Panc1 (cell line): Measurements from ENCODE around the gene SAT1. TPM values are rescaled to one million over a fixed set of nuclear protein-coding genes. Genes with fewer than 3 reads are reported as not detected.
A peak's percentile ranks its signal among the peaks of the same experiment; 100 is the strongest.

Source experiments
- ATAC-seq: fragments of 200-7000 bp; cut with Tn5 transposase; 2 replicates; pipeline ENCODE4 v1.9.1; 2020; ENCODE audit warnings: mild to moderate bottlenecking, moderate library complexity
- BruUV-seq: library from RNA; stranded (reverse); fragments of 400-500 nt; replicated peaks from 2 replicates; lab custom pipeline; 2021; lab: Mats Ljungman, UMichigan
- CTCF ChIA-PET: fragments of 300-600 bp; sonication (Branson Sonifier 250); formaldehyde crosslinking; loops from one replicate; lab custom pipeline; 2022; ENCODE audit warnings: antibody characterized with exemption; lab: Charles Lee
- POLR2A ChIA-PET: fragments of 300-600 bp; sonication (Branson Sonifier 250); formaldehyde crosslinking; loops from one replicate; lab custom pipeline; 2022; ENCODE audit warnings: antibody characterized with exemption; lab: Charles Lee
- DNase-seq: peaks from one replicate; pipeline ENCODE4 v3.0.0-alpha.2; 2010; ENCODE audit warnings: low read depth, low spot score
- H3K27ac ChIP-seq: 2 replicates; pipeline ENCODE4 v1.5.1; 2011; ENCODE audit warnings: mild to moderate bottlenecking, low read length, inconsistent platforms
- H3K27me3 ChIP-seq: fragments of 200-500 bp; sonication (Bioruptor generic); 2 replicates; pipeline ENCODE4 v1.6.0; 2014; ENCODE audit warnings: low read length, inconsistent platforms; ENCODE audit not compliant: control insufficient read depth, insufficient read depth
- H3K36me3 ChIP-seq: fragments of 200-500 bp; sonication (Bioruptor generic); 2 replicates; pipeline ENCODE4 v1.5.1; 2014; ENCODE audit warnings: inconsistent platforms, mild to moderate bottlenecking, low read length, moderate library complexity; ENCODE audit not compliant: control insufficient read depth, insufficient read depth
- H3K4me1 ChIP-seq: 2 replicates; pipeline ENCODE4 v1.5.1; 2011; ENCODE audit warnings: inconsistent platforms, mild to moderate bottlenecking, low read length, moderate library complexity; ENCODE audit not compliant: control insufficient read depth, insufficient read depth
- H3K4me3 ChIP-seq, 2 experiments: 2 replicates each; pipeline ENCODE4 v1.5.1; 2011 to 2012; ENCODE audit warnings: low read depth in 2 of 2, low read length in 2 of 2, mild to moderate bottlenecking in 2 of 2, inconsistent platforms in 1 of 2, moderate library complexity in 1 of 2
- H3K9me3 ChIP-seq: fragments of 200-500 bp; sonication (Bioruptor generic); 2 replicates; pipeline ENCODE4 v1.5.1; 2014; ENCODE audit warnings: low read depth, mild to moderate bottlenecking, inconsistent platforms, low read length, moderate library complexity; ENCODE audit not compliant: control insufficient read depth, insufficient read depth
- CTCF ChIP-seq: fragments of 450-650 bp; IDR thresholded peaks from 2 replicates; pipeline ENCODE4 v1.5.1; 2017; ENCODE audit warnings: mild to moderate bottlenecking
- POLR2AphosphoS5 ChIP-seq: IDR thresholded peaks from 2 replicates; pipeline ENCODE4 v1.6.1; 2012; ENCODE audit warnings: mild to moderate bottlenecking, low read depth, low read length, moderate library complexity
- REST ChIP-seq, 2 experiments: IDR thresholded peaks; 2 replicates each; pipeline ENCODE4 v1.6.1; 2011 to 2012; ENCODE audit warnings: low read depth in 2 of 2, control low read depth in 1 of 2, low read length in 1 of 2, mild to moderate bottlenecking in 1 of 2, moderate library complexity in 1 of 2; ENCODE audit not compliant: insufficient read depth in 1 of 2
- SIN3A ChIP-seq: IDR thresholded peaks from 2 replicates; pipeline ENCODE4 v1.6.1; 2012; ENCODE audit warnings: low read depth, mild to moderate bottlenecking, low read length, moderate library complexity, borderline replicate concordance; ENCODE audit not compliant: insufficient read depth
- TCF7L2 ChIP-seq: IDR thresholded peaks from 2 replicates; pipeline ENCODE4 v1.6.1; 2011; ENCODE audit warnings: mild to moderate bottlenecking, low read depth, low read length, inconsistent platforms
- in situ Hi-C: cut with HindIII; loops from 2 replicates; pipeline ENCODE4 v1.10.0; 2016; ENCODE audit warnings: low sequenced_read_pairs, low pct_unique_long_range_greater_than_20kb
- intact Hi-C: fragments of 100-400 bp; cut with micrococcal nuclease; formaldehyde crosslinking; loops from one replicate; pipeline ENCODE4 v1.10.0; 2022; ENCODE audit not compliant: unreplicated experiment
- total RNA-seq: library from RNA; stranded (reverse); gene quantifications from one replicate; pipeline ENCODE4 v1.2.1, GENCODE V29; 2021; ENCODE audit not compliant: unreplicated experiment

SAT1 gene
- total RNA-seq, 1 experiment from 2014 or later: 173 TPM

GRCh38 chrX:23785580-23785979 is 2.6 kb downstream of the SAT1 start:
- no peaks in the 10 kb centered on the region for H3K9me3 ChIP-seq
- DNase-seq (no peak), ATAC-seq (no peak)
- intact Hi-C loops (loop anchor here (2.0 kb wide), 1 partner anchor 115 kb away; no protein-coding TSS in a partner anchor), in situ Hi-C loops (no loop called here)
- ChIA-PET POLR2A (no interaction called here), CTCF (no interaction called here)
- BruUV-seq: no TSS peak
- H3K27ac ChIP-seq: peak overlapping the region; percentile 81
- H3K4me1 ChIP-seq: no peaks in the 10 kb centered on the region
- no peaks in the 10 kb centered on the region for H3K27me3 ChIP-seq
- peak overlapping the region; percentile 62 to 79 for H3K4me3 ChIP-seq
- no peak for TF ChIP-seq CTCF
- peaks cover 3% of the 10 kb centered on the region; the same call in 1 of the 2 replicates for H3K36me3 ChIP-seq

- ChIA-PET CTCF (interaction anchor here (0.6 kb wide), 1 partner anchor 267 kb away, joined by 3 read pairs; no protein-coding TSS in a partner anchor), POLR2A (interaction anchor here (0.7 kb wide), 1 partner anchor 100 kb away, joined by 6 read pairs; no protein-coding TSS in a partner anchor)
- DNase-seq (no peak), ATAC-seq (no peak)
- H3K27me3 ChIP-seq: no peaks in the 10 kb centered on the region
- H3K36me3 ChIP-seq: peaks cover 3% of the 10 kb centered on the region; the same call in 1 of the 2 replicates
- no peaks in the 10 kb centered on the region for H3K4me1 ChIP-seq
- H3K27ac ChIP-seq: peak overlapping the region; percentile 81
- TF ChIP-seq TCF7L2 (no peak), POLR2AphosphoS5 (no peak), SIN3A (no peak), CTCF (no peak), REST (IDR thresholded peaks at IDR 0.05; ENCODE audit: insufficient read depth in 1 of 2, low read depth in 2 of 2, low read length in 1 of 2) (no peak)
- in situ Hi-C loops: no loop called here
- BruUV-seq: no TSS peak
- no peaks in the 10 kb centered on the region for H3K9me3 ChIP-seq
- intact Hi-C loops: no loop called here
- H3K4me3 ChIP-seq: peak overlapping the region; percentile 62 to 79; a peak in 3 of 4 replicates
Observed at GRCh38 chrX:23786268-23786815, 3.4 kb downstream of the SAT1 start.
